ENCODE results near the gene STRN4. TPM values are rescaled to one million over a fixed set of nuclear protein-coding genes. Genes with fewer than 3 reads are reported as not detected.
A peak's percentile ranks its signal among the peaks of the same experiment; 100 is the strongest.

The STRN4 gene
- total RNA-seq, 1 donor from 2014 or later: 68.5 TPM

DNA sequence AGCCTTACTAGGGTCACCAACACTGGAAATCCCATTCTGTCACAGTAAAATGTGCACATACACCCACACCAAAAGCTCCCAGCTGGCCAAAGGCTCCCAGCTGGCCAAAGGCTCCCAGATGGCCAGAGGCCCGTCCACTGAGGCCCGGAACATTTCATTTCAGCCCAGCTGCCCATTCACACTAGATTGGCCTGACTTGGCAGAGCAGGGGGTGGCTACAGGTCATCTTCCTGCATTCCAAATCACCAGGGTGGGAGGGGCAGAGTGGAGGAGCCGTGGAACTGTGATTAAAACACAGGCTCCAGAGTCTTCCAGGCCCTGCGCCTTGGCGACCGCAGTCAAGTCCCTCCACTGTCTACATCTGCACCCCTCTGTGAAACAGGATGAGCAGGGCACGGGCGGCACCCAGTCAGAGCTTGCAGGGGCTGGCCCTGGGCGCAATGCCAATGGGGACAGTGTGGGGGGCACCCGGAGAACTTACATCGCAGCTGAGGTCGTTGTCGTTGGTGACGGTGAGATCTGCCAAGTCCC lies 19.2 kb downstream of the STRN4 start:
- Histone ChIP-seq H3K27me3 (no peaks in the 10 kb centered on the region), H3K9me3 (no peaks in the 10 kb centered on the region), H3K36me3 (peaks cover 86% of the 10 kb centered on the region), H3K4me1 (peaks cover 28% of the 10 kb centered on the region), H3K4me3 (no peak overlapping the region), H3K27ac (no peak overlapping the region)
- ATAC-seq: no peak
- intact Hi-C loops (cut with DNase I): no loop called here
- TF ChIP-seq, protein P1, sequence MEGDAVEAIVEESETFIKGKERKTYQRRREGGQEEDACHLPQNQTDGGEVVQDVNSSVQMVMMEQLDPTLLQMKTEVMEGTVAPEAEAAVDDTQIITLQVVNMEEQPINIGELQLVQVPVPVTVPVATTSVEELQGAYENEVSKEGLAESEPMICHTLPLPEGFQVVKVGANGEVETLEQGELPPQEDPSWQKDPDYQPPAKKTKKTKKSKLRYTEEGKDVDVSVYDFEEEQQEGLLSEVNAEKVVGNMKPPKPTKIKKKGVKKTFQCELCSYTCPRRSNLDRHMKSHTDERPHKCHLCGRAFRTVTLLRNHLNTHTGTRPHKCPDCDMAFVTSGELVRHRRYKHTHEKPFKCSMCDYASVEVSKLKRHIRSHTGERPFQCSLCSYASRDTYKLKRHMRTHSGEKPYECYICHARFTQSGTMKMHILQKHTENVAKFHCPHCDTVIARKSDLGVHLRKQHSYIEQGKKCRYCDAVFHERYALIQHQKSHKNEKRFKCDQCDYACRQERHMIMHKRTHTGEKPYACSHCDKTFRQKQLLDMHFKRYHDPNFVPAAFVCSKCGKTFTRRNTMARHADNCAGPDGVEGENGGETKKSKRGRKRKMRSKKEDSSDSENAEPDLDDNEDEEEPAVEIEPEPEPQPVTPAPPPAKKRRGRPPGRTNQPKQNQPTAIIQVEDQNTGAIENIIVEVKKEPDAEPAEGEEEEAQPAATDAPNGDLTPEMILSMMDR (IDR thresholded peaks at IDR 0.05): no peak
- DNase-seq: peak; percentile 64

DNA sequence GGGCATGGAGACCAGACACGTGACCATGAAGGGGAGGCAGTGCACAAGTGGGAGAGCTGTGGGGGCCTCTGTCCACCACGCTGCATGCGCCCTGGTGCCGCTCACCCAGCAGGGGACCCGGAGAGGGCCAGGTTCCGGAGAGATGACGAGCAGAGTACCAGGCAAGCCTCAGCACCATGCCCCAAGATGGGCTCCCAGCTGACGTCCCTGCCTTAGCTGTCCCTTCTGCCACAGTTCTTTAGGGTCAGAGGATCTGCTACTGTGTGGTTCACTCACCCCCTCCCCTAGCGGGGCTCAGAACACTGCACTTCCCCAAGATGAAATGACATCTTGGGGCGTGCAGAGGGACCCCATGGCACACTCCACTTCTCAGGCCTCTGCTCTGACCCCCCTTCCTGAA lies 19.7 kb downstream of the STRN4 start:
- ATAC-seq (no peak), DNase-seq (peak; percentile 48)
- H3K4me3 ChIP-seq: no peak overlapping the region
- TF ChIP-seq, protein P1 (IDR thresholded peaks at IDR 0.05): no peak
- H3K27ac ChIP-seq: no peak overlapping the region
- H3K27me3 ChIP-seq: no peaks in the 10 kb centered on the region
- peaks cover 28% of the 10 kb centered on the region for H3K4me1 ChIP-seq
- intact Hi-C loops (cut with DNase I): no loop called here
- peaks cover 90% of the 10 kb centered on the region for H3K36me3 ChIP-seq
- no peaks in the 10 kb centered on the region for H3K9me3 ChIP-seq

DNA sequence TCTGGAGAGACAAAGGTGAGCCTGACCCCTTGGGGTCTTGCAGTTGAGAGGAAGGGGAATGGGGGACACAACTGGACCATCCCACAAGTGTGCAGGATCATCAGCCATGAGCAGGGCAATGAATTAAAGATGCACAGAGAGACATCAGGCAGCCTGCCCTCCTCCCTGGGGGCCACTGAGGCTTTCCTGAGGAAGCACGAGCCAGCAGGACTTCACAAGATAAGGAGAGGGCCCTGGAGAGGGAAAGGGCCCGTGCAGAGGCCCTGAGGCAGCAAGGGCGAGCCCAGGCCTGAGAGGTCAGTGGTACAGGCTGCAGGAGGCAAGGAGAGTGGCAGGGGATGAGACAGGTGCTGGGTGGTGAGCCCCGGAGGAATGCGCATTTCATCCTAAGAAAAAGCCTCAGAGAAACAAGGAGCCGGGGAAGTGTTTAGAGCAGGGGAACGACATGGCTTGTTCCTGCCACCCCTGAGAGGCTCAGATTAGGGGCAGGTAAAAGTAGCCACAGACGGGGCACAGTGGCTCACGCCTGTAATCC lies 20.3 kb downstream of the STRN4 start:
- intact Hi-C loops (cut with DNase I): no loop called here
- Histone ChIP-seq H3K27me3 (no peaks in the 10 kb centered on the region), H3K9me3 (no peaks in the 10 kb centered on the region), H3K36me3 (peaks cover 96% of the 10 kb centered on the region), H3K4me1 (peaks cover 28% of the 10 kb centered on the region), H3K4me3 (no peak overlapping the region), H3K27ac (no peak overlapping the region)
- ATAC-seq (no peak), DNase-seq (no peak)
- TF ChIP-seq, protein P1 (IDR thresholded peaks at IDR 0.05): no peak

DNA sequence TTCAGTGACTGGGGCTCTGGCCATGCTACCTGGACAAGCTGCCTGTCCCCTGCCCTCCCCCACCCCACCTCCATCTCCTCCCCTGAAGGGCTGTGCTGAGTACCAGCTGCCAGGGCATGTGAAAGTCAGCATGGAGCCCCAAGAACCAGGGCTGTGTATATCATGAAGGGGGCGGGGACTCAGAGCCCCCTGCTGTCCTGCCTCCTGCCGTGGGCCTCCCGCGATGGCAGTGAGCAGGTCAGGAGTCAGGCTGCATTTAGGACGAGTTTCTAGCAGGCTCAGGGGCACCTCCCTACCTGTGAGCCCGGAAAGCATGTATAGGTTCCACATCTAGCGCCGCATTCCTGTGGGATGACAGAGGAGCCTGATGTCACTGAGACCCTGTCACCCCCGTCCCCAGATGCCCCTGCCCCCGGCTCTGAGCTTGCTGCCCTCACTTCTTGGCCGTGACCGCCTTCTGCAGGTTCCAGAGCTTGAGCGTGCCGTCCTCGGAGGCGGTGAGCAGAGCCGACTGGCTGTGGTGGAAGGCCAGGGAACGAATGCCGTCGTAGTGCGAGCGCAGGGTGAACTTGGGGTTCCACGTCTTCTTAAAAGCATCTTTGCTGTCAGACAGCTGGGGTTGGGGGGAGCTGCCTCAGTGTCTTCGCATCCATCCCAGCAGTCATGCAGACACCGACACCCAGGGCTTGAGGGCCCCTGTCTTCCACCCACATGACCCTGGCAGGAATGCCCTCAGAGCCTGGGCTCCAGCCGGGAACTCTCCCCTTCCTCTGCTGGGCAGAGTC lies 21.0 kb downstream of the STRN4 start:
- Histone ChIP-seq H3K36me3 (peaks cover 98% of the 10 kb centered on the region), H3K27ac (no peak overlapping the region), H3K4me3 (no peak overlapping the region), H3K27me3 (no peaks in the 10 kb centered on the region), H3K4me1 (peaks cover 28% of the 10 kb centered on the region), H3K9me3 (no peaks in the 10 kb centered on the region)
- DNase-seq: peak; percentile 52
- no peak for ATAC-seq
- intact Hi-C loops (cut with DNase I): no loop called here
- TF ChIP-seq, protein P1 (IDR thresholded peaks at IDR 0.05): no peak

DNA sequence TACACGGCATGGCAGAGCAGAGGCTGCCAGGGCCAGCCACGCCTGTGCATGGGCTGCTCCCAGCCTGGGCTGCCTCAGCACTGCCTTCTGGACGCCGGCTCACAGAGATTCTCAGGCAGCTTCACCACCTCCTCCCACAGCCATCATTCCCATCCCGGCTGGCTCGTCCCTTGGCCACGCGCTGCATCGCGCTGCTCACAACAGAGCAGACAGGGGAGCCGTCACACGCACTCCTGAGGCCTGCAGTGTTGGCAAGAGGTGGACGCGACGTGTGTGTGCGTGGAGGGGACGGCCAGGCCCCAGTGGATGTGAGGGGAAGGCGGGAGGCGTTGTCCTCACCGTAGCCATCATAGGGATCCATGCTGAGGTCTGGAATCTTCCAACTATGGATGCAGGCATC lies 21.8 kb downstream of the STRN4 start:
- TF ChIP-seq, protein P1 (IDR thresholded peaks at IDR 0.05): no peak
- no peak for DNase-seq
- Histone ChIP-seq H3K27ac (no peak overlapping the region), H3K4me1 (peaks cover 28% of the 10 kb centered on the region), H3K9me3 (no peaks in the 10 kb centered on the region), H3K36me3 (peaks cover 93% of the 10 kb centered on the region), H3K27me3 (no peaks in the 10 kb centered on the region), H3K4me3 (no peak overlapping the region)
- intact Hi-C loops (cut with DNase I): no loop called here
- no peak for ATAC-seq
